ENCODE measurements around the gene PCGF1.
"Not testable (repeated sequence)": the region's sequence is repeated elsewhere in the genome, so short reads cannot be mapped to it uniquely, and the experiment has no call there.

The PCGF1 gene

GRCh38 chr2:74498500-74499266 is 8.8 kb downstream of the PCGF1 start:
- peak; percentile 60 for DNase-seq

GRCh38 chr2:74497777-74498499 is 9.6 kb downstream of the PCGF1 start:
- peak; percentile 66 for DNase-seq

GRCh38 chr2:74496997-74497776 is 10.3 kb downstream of the PCGF1 start:
- no peak for DNase-seq

- no peak for DNase-seq
These were observed 12.1 kb downstream of the PCGF1 start for GRCh38 chr2:74495440-74495839.

GRCh38 chr2:74493546-74493945 is 13.9 kb downstream of the PCGF1 start:
- DNase-seq: no peak

DNA sequence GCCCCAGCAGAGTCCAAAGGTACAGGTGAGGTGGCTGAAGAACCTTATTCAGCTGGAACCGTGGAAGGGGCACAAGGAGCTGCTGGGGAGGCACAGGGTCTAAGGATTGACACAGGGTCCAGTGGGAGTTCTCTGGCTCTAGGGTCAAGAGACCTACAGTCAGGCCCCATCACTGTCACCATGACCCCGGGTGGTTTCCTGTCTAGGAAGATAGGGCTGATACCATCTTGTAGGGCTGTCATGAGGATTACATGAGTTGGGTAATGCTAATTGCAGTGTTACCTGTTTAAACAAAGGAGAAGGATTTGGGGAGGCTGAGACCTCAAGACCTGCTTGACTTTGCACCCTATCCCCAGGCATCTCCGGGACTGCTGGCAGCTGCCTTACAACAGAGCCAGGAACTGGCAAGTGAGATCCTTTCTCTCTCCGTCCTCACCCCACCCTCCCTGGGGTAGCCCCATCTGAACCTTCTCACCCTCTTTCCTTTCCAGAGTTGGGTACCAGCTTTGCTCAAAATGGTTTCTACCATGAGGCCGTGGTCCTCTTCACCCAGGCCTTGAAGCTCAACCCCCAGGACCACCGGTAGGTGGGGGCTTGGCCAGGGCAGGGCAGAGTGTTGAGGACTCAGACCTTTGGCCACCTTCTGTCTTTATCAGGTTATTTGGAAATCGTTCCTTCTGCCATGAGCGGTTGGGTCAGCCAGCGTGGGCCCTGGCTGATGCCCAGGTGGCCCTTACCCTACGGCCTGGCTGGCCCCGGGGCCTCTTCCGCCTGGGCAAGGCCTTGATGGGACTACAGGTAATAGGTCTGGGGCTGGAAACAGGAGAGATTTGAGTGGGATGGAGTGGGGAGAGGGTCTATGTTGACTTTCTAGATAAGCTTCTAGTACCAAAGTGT is 15.6 kb downstream of the PCGF1 start:
- no peak for DNase-seq

DNA sequence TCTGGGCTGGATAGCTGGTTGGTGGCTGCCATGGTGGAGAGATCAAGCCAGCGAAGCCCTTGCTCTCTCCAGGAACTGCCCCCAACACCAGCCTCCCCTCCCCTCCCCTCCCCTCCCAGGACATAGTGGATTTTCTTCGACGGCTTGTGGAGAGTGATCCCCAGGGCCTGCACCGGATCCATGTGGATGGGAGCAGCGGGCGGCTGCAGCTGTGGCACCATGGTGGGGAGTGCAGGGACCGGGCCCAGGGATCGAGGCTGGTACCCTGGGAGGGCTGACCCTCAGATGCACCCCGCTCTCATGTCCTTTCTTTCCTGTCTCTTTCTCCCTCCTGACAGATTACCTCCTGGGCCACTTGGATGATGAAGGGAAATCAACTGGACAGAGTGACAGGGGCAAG is 17.6 kb downstream of the PCGF1 start:
- DNase-seq: no peak

DNA sequence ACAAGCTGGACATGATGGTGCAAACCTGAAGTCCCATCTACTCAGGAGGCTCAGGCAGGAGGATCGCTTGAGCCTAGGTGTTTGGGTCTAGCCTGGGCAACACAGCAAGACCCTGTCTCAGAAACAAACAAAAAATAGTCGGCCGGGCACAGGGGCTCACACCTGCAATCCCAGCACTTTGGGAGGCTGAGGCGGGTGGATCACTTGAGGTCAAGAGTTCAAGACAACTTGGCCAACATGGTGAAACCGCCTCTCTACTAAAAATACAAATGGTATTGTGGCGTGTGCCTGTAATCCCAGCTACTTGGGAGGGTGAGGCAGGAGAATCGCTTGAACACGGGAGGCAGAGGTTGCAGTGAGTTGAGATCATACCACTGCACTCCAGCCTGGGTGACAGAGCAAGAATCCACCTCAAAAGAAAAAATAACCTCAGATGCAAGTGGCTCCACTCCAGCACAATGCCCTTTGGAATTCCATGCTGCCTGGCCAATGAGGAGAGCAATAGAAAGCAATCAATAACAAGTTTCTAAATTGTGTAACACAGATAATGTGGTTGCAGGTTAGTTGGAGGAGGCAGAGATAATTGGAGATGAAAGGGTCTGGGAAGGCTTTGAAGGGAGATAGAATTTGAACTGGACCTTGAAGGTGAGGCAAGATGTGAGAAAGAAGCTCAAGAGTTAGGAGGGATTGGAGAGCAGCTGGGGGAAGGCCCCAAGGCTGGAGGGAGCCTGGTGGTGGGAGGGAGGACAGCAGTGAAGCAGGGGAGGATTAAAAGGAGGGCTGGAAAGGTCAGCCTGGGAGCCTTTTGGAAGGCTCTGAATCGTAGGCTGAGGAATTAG is 18.6 kb downstream of the PCGF1 start:
- no peak for DNase-seq

DNA sequence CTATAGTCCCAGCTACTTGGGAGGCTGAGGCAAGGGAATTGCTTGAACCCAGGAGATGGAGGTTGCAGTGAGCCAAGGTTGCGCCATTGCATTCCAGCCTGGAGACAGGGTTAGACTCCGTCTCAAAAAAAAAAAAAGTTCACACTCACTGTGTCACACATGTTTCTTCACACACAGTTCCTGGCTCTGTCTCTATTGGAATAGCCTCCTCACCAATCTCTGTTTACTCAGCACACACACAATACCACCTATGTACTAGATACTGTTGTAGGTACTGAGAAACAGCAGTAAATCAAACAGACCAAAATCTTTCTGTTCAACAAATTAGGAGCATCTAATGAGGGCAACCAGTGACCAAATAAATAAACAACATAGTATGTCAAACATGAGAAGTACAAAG is 21.4 kb downstream of the PCGF1 start:
- DNase-seq: no peak

DNA sequence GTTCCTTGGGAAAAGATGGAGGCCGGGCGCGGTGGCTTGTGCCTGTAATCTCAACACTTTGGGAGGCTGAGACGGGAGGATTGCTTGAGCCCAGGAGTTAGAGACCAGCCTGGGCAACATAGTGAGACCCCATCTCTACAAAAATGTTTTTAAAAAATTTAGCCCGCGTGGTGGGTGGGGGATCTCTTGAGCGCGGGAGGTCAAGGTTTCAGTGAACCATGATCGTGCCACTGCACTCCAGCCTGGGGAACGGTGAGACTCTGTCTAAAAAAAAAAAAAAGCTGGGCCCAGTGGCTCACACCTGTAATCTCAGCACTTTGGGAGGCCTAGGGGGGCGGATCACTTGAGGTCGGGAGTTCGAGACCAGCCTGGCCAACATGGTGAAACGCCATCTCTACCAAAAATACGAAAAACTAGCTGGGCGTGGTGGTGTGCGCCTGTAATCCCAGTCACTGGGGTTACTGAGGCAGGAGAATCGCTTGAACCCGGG is 23.8 kb downstream of the PCGF1 start:
- DNase-seq: not testable (repeated sequence)

GRCh38 chr2:74482801-74483674 is 24.5 kb downstream of the PCGF1 start, which contains the start of the genes CCDC142 and TTC31:
TSS of gene CCDC142 (minus strand) at chr2:74482998. CDS start at chr2:74482837, 161 bp downstream.
TSS of gene TTC31 (plus strand) at chr2:74483081. CDS start at chr2:74483096, 15 bp downstream.
- DNase-seq: peak; percentile 94

- no peak for DNase-seq
These were observed 25.3 kb downstream of the PCGF1 start for GRCh38 chr2:74481961-74482800.

DNA sequence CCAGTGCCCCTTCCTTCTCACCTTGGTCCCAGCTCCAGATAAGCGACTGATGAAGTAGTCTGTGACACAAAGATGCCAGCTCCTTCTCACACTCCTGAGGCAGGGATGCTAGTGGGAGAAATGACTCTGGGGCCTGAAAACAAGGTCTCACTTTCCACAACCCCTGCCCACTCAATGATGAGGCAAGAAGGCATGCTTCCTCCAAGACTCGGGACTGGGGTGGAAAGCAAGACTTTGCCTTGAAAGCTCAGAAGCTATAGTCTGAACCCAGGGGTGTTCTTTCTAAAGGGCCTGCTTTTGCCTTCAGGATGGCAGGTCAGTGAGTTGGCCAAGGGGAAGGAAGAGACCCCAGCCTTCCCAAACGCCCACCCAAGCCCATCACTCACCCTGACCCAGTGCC is 26.1 kb downstream of the PCGF1 start:
- no peak for DNase-seq

DNA sequence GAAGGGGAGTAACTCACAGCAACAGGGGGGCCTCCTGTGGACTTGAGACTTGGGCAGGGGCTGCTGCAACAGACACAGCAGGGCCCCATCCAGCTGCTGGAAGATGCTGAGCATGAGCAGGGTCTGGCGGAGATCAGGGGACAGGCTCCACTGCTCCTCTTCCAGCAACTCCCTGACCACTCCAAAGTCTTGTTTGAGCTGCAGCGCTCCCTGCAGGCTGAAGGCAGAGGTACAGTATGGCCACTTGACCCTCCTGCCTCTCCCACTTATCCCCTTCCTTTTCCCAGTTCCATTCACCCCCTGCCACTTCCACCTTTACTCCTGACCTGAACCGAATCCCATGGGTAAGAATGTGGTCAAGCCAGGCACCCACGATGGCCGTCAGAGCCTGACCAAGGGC is 32.6 kb downstream of the PCGF1 start:
- DNase-seq: no peak

DNA sequence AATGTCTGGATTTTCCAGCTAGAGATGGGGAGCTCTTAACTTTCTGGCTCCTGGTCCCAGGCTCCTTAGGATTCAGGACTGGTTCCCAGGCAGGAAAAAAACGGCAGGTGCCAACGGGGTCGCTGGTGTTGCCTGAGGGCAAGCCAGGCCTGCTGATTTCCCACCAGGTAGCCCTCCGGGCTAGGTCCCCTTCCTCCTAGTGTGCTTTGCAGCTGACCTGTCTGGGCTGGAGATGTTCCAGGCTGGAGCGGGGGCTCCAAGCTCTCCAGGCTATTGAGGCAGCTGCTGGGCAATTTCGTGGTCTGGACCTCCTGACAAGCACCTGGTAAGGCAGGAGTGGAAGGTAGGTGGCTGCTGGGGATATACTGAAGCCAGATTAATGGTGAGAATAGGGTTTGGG is 33.0 kb downstream of the PCGF1 start:
- DNase-seq: no peak

GRCh38 chr2:74472945-74473258 is 34.6 kb downstream of the PCGF1 start:
- no peak for DNase-seq

DNA sequence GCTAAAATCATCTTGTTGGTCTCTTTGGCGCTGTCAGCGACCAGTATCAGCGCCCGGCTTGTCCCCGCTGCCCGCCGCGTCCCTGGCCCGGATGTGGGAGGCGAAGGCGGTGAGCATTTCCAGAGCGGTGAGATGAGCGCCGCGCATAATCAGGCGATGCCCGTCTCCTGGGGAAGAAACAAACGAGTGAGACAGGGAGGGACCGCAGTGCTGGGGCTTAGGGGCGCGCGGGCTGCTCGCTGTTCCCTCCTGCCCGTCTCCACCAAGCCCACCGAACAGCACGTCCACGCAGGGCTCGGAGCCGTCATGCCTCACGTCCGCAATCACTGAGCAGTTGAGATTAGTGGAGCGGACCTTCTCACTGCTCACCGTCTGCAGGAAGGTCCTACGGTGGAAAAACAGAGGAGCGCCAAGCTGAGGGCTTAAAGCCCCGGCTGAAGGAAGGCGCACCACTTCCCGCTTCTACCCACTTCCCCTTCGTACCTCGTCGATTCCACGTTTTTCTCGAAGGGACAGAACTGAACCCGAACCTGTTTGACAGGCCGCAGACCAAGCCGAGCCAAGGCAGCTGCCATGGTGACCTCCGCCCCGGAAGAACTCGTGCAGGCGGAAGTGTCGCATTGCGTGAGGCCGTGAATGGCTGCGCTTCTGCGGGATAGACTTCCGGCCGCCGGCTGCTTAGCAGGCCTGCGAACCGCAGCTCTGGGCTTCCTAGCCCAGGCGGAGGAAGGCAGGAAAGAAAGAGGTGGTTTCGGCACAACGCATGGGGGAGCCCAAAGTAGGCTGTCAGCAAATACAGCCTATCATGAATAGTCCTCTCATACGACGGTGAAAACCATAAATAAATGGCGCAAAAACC is 35.2 kb downstream of the PCGF1 start, which contains the start of gene MRPL53:
Gene MRPL53 (minus strand): TSS at position 595 of the 859 bp plus-strand sequence. CDS start 20 bp downstream, at position 575.
- peak; percentile 97 for DNase-seq
